Astrocyte of the spinal cord (primary cell): ENCODE measurements around the gene LHFPL6.

ENCODE experiments used
- DNase-seq: peaks from one replicate; pipeline ENCODE4 v3.0.0; 2011; ENCODE audit warnings: low read depth, low spot score
- H3K4me3 ChIP-seq: 2 replicates; pipeline ENCODE4 v1.5.1; 2011; ENCODE audit warnings: low read depth, mild to moderate bottlenecking, low read length, moderate library complexity
- in situ Hi-C: cut with HindIII; loops from 2 replicates; pipeline ENCODE4 v1.10.0; 2017; ENCODE audit warnings: low sequenced_read_pairs
- TF ChIP-seq, protein P1 (sequence below): IDR thresholded peaks from 2 replicates; pipeline ENCODE4 v1.5.1; 2012; ENCODE audit warnings: low read depth, mild to moderate bottlenecking, low read length, inconsistent platforms

LHFPL6 gene

GRCh38 chr13:39496506-39496905 is 106.5 kb downstream of the LHFPL6 start:
- H3K4me3 ChIP-seq, result no peak overlapping the region
- in situ Hi-C loops, result no loop called here
- TF ChIP-seq, protein P1, sequence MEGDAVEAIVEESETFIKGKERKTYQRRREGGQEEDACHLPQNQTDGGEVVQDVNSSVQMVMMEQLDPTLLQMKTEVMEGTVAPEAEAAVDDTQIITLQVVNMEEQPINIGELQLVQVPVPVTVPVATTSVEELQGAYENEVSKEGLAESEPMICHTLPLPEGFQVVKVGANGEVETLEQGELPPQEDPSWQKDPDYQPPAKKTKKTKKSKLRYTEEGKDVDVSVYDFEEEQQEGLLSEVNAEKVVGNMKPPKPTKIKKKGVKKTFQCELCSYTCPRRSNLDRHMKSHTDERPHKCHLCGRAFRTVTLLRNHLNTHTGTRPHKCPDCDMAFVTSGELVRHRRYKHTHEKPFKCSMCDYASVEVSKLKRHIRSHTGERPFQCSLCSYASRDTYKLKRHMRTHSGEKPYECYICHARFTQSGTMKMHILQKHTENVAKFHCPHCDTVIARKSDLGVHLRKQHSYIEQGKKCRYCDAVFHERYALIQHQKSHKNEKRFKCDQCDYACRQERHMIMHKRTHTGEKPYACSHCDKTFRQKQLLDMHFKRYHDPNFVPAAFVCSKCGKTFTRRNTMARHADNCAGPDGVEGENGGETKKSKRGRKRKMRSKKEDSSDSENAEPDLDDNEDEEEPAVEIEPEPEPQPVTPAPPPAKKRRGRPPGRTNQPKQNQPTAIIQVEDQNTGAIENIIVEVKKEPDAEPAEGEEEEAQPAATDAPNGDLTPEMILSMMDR, result no peak
- no peak for DNase-seq

DNA sequence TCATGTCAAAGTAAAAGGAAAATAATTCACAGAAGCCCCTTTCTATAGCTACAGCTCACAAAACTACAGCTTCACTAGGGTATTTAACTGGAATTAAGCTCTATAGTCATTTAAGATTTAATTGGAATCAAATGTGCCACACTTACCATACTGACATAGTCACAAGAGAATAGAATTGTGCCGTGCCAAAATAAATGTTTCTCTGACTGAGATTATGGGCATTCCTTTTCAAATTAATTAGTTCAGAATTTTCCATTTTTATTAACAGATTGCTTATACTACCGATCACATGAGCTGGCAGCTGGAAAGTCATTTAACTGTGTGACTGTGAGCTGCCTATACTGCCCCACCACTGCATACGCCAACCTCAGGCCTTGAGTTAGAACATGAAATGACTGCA is 108.4 kb downstream of the LHFPL6 start:
- no peak overlapping the region for H3K4me3 ChIP-seq
- TF ChIP-seq, protein P1, result no peak
- in situ Hi-C loops, result no loop called here
- DNase-seq, result no peak

DNA sequence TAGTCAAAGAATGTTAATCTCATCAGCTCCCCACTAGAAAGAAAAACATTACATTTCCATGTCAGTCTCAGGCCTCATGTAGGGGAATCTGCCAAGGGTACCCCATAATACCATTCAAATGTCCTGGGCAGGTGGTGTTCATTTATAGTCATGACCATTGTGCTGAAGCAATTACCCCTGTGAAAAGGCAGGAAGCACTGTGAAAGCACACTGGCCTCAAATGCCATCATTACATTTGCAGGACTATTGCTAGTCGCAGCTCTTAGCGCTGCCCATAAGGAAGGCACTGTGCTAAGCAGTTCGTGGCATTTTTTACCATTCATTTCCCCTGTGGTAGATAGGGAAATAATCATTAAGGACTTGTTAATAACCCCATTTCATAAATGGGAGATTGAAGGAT is 109.0 kb downstream of the LHFPL6 start:
- no peak for DNase-seq
- TF ChIP-seq, protein P1, result no peak
- in situ Hi-C loops, result no loop called here
- H3K4me3 ChIP-seq, result no peak overlapping the region

- no peak overlapping the region for H3K4me3 ChIP-seq
- TF ChIP-seq, protein P1, result no peak
- no peak for DNase-seq
- in situ Hi-C loops, result no loop called here
Measured at GRCh38 chr13:39490136-39490535, 112.9 kb downstream of the LHFPL6 start.

GRCh38 chr13:39486758-39487157 is 116.2 kb downstream of the LHFPL6 start:
- in situ Hi-C loops, result no loop called here
- DNase-seq, result no peak
- H3K4me3 ChIP-seq, result no peak overlapping the region
- TF ChIP-seq, protein P1, result no peak

DNA sequence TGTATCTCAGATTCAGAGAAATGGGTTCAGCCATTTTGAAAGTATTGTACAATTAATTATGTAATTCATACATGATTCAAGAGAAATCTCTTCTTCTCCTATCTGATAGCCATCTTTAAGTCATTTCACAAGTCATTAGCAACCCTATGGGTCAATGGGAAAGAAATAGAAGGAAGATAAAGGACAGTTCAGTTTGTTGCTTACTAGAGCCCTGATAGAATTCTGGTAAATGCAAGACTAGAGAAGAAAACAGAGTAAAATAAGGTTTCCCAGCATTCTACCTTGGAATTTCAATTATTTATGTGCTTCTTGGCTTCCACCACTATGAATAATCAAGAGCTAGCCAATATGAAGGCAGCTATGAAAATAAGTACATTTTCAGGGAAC is 117.7 kb downstream of the LHFPL6 start:
- peak; percentile 65 for DNase-seq
- no peak overlapping the region for H3K4me3 ChIP-seq
- TF ChIP-seq, protein P1, result no peak
- in situ Hi-C loops, result no loop called here
